AG04450 (cell line): ENCODE results near the gene FAM184B. TPM values are rescaled to one million over a fixed set of nuclear protein-coding genes. Genes with fewer than 3 reads are reported as not detected.
"Not testable (repeated sequence)": the region's sequence is repeated elsewhere in the genome, so short reads cannot be mapped to it uniquely, and the experiment has no call there.

ENCODE experiments used
- CTCF ChIA-PET: fragments of 300-600, 350-600 bp; formaldehyde crosslinking; extraction: SDS; loops from one replicate; lab custom pipeline; 2022; ENCODE audit warnings: antibody characterized with exemption, inconsistent platforms; lab: Charles Lee
- POLR2A ChIA-PET: fragments of 350-600 bp; formaldehyde crosslinking; extraction: SDS; loops from one replicate; lab custom pipeline; 2021; ENCODE audit warnings: antibody characterized with exemption, inconsistent platforms; lab: Yijun Ruan, JAX
- DNase-seq: peaks from one replicate; pipeline ENCODE4 v3.0.0-alpha.2; 2011; ENCODE audit warnings: low read depth, low spot score
- H3K27ac ChIP-seq: one replicate; pipeline ENCODE4 v1.5.1; 2012; ENCODE audit warnings: low read depth, low read length, control low read depth
- H3K27me3 ChIP-seq: one replicate; pipeline ENCODE4 v1.6.0; 2012; ENCODE audit warnings: low read length; ENCODE audit not compliant: control insufficient read depth, insufficient read depth
- H3K4me3 ChIP-seq: 2 replicates; pipeline ENCODE4 v1.5.1; 2011; ENCODE audit warnings: mild to moderate bottlenecking, low read depth, low read length, control low read depth
- H3K9me3 ChIP-seq: 2 replicates; pipeline ENCODE4 v1.5.1; 2012; ENCODE audit warnings: low read length; ENCODE audit not compliant: control insufficient read depth, insufficient read depth
- CTCF ChIP-seq: IDR thresholded peaks from 2 replicates; pipeline ENCODE4 v1.5.1; 2011; ENCODE audit warnings: low read depth, low read length, control low read depth, inconsistent platforms
- polyA plus RNA-seq: library from polyadenylated mRNA; depleted of rRNA; stranded (reverse); fragments of >200 nt; gene quantifications from 2 replicates; pipeline ENCODE4 v1.2.3, GENCODE V29; 2011

The FAM184B gene
- polyA plus RNA-seq, 1 experiment, result 0.09 TPM

- CTCF ChIA-PET, result no interaction called here
- POLR2A ChIA-PET, result no interaction called here
- no peaks in the 10 kb centered on the region for H3K9me3 ChIP-seq
- no peak overlapping the region for H3K4me3 ChIP-seq
- no peaks in the 10 kb centered on the region for H3K27me3 ChIP-seq
- H3K27ac ChIP-seq, result no peak overlapping the region
- TF ChIP-seq CTCF, result no peak
- no peak for DNase-seq
Measured at GRCh38 chr4:17718471-17718870, 63.0 kb downstream of the FAM184B start.

GRCh38 chr4:17717301-17717700 is 64.1 kb downstream of the FAM184B start:
- H3K27me3 ChIP-seq, result no peaks in the 10 kb centered on the region
- POLR2A ChIA-PET, result no interaction called here
- no peaks in the 10 kb centered on the region for H3K9me3 ChIP-seq
- DNase-seq, result no peak
- no peak for TF ChIP-seq CTCF
- H3K4me3 ChIP-seq, result no peak overlapping the region
- CTCF ChIA-PET, result no interaction called here
- no peak overlapping the region for H3K27ac ChIP-seq

- CTCF ChIA-PET, result no interaction called here
- no peak for TF ChIP-seq CTCF
- POLR2A ChIA-PET, result no interaction called here
- no peak for DNase-seq
- no peaks in the 10 kb centered on the region for H3K27me3 ChIP-seq
- no peak overlapping the region for H3K27ac ChIP-seq
- H3K9me3 ChIP-seq, result no peaks in the 10 kb centered on the region
- H3K4me3 ChIP-seq, result no peak overlapping the region
Measured at GRCh38 chr4:17715511-17715910, 65.9 kb downstream of the FAM184B start.

GRCh38 chr4:17713779-17714178 is 67.6 kb downstream of the FAM184B start:
- H3K9me3 ChIP-seq, result no peaks in the 10 kb centered on the region; the same call in 1 of the 2 replicates
- no peak for TF ChIP-seq CTCF
- no peak overlapping the region for H3K4me3 ChIP-seq
- H3K27me3 ChIP-seq, result no peaks in the 10 kb centered on the region
- no peak overlapping the region for H3K27ac ChIP-seq
- DNase-seq, result no peak
- ChIA-PET CTCF (no interaction called here), POLR2A (no interaction called here)

GRCh38 chr4:17712166-17712565 is 69.3 kb downstream of the FAM184B start:
- Histone ChIP-seq H3K27ac (no peak overlapping the region), H3K27me3 (no peaks in the 10 kb centered on the region), H3K9me3 (no peaks in the 10 kb centered on the region; the same call in 1 of the 2 replicates), H3K4me3 (no peak overlapping the region)
- CTCF ChIA-PET, result no interaction called here
- DNase-seq, result no peak
- no peak for TF ChIP-seq CTCF
- POLR2A ChIA-PET, result no interaction called here

- DNase-seq, H3K9me3 ChIP-seq, POLR2A ChIA-PET, CTCF ChIA-PET, H3K27me3 ChIP-seq, H3K4me3 ChIP-seq, H3K27ac ChIP-seq: not testable (repeated sequence)
Measured at GRCh38 chr4:17711206-17711605, 70.2 kb downstream of the FAM184B start.
